Naive B cell (primary cell): ENCODE measurements around the gene CLPSL2. TPM values are rescaled to one million over a fixed set of nuclear protein-coding genes. Genes with fewer than 3 reads are reported as not detected.
A peak's percentile ranks its signal among the peaks of the same experiment; 100 is the strongest.
"Not testable (repeated sequence)": the region's sequence is repeated elsewhere in the genome, so short reads cannot be mapped to it uniquely, and the experiment has no call there.

Source experiments
- ATAC-seq, 2 donors: fragments of 150-1000 bp; cut with Tn5 transposase; 2 replicates each; pipeline ENCODE4 v1.10.0; 2021; ENCODE audit warnings: low read depth in 2 of 2, mild to moderate bottlenecking in 2 of 2, moderate library complexity in 2 of 2
- DNase-seq: peaks from one replicate; pipeline ENCODE4 v3.0.0; 2022
- H3K27ac Mint-ChIP-seq, 6 donors: one replicate each; pipeline ENCODE4 v1.8.0; 2020 to 2022; ENCODE audit warnings: mild to moderate bottlenecking in 6 of 6, mixed read lengths in 6 of 6, moderate library complexity in 5 of 6, inconsistent platforms in 2 of 6
- H3K27me3 Mint-ChIP-seq, 3 donors: one replicate each; pipeline ENCODE4 v1.8.0; 2021 to 2022; ENCODE audit warnings: mixed read lengths in 3 of 3, mild to moderate bottlenecking in 1 of 3
- H3K36me3 Mint-ChIP-seq, 2 donors: one replicate each; pipeline ENCODE4 v1.8.0; 2020 to 2022; ENCODE audit warnings: mixed read lengths in 2 of 2, inconsistent platforms in 1 of 2, mild to moderate bottlenecking in 1 of 2
- H3K4me1 Mint-ChIP-seq, 3 donors: one replicate each; pipeline ENCODE4 v1.8.0; 2020 to 2022; ENCODE audit warnings: mixed read lengths in 3 of 3, inconsistent platforms in 1 of 3, mild to moderate bottlenecking in 1 of 3, moderate library complexity in 1 of 3
- H3K4me3 Mint-ChIP-seq, 8 donors: one replicate each; pipeline ENCODE4 v1.8.0; 2020 to 2022; ENCODE audit warnings: mild to moderate bottlenecking in 8 of 8, mixed read lengths in 8 of 8, moderate library complexity in 8 of 8, inconsistent platforms in 2 of 8
- H3K9me3 Mint-ChIP-seq, 7 donors: one replicate each; pipeline ENCODE4 v1.8.0; 2020 to 2022; ENCODE audit warnings: mixed read lengths in 7 of 7, mild to moderate bottlenecking in 5 of 7, inconsistent platforms in 2 of 7, moderate library complexity in 1 of 7
- polyA plus RNA-seq, 6 donors: library from polyadenylated mRNA; unstranded; fragments of 300-500 nt; fragmentation: Illumina TruSeq; gene quantifications; one replicate each; pipeline ENCODE4 v1.2.3, GENCODE V29; 2021; ENCODE audit warnings: low read depth in 6 of 6

Gene CLPSL2
- not detected for polyA plus RNA-seq

GRCh38 chr6:35776364-35777215 lies at the start of gene CLPSL2:
Gene CLPSL2 (plus strand): TSS chr6:35776598. CDS start chr6:35776619, 21 bp downstream.
- DNase-seq: peak; percentile 39

GRCh38 chr6:35727231-35727934 lies 49.0 kb upstream of the CLPSL2 start:
- ATAC-seq (no peak), DNase-seq (no peak)
- Mint-ChIP-seq H3K4me1 (peaks cover 46 to 60% (median 55%) of the 10 kb centered on the region in 3 donors), H3K27me3 (peaks cover 4 to 18% (median 8%) of the 10 kb centered on the region in 3 donors), H3K9me3 (no peaks in the 10 kb centered on the region), H3K36me3 (no peaks in the 10 kb centered on the region), H3K27ac (peak overlapping the region in 4 of 6 donors; percentile 24 to 66 (median 58)), H3K4me3 (peak overlapping the region; percentile 64 to 91 (median 80))

More at GRCh38 chr6:35776364-35777215, at the start of gene CLPSL2:
- peak; percentile 81 to 85 for ATAC-seq
- H3K4me3 Mint-ChIP-seq: peak within 1 kb of the TSS; percentile 60 to 88 (median 82)
- H3K9me3 Mint-ChIP-seq: no peaks in the 10 kb centered on the region
- peak within 1 kb of the TSS in 3 of 6 donors; percentile 51 to 97 (median 68) for H3K27ac Mint-ChIP-seq
- peaks cover 15 to 26% (median 25%) of the 10 kb centered on the region in 3 donors for H3K4me1 Mint-ChIP-seq
- H3K27me3 Mint-ChIP-seq: peaks cover 4 to 32% (median 18%) of the 10 kb centered on the region in 3 donors
- no peaks in the 10 kb centered on the region for H3K36me3 Mint-ChIP-seq

- peaks cover 4 to 18% (median 8%) of the 10 kb centered on the region in 3 donors for H3K27me3 Mint-ChIP-seq
- H3K4me3 Mint-ChIP-seq: peak overlapping the region; percentile 81 to 90 (median 84)
- H3K9me3 Mint-ChIP-seq: no peaks in the 10 kb centered on the region
- ATAC-seq (peak; percentile 32 to 41), DNase-seq (peak; percentile 67)
- peaks cover 50 to 61% (median 58%) of the 10 kb centered on the region in 3 donors for H3K4me1 Mint-ChIP-seq
- no peaks in the 10 kb centered on the region for H3K36me3 Mint-ChIP-seq
- H3K27ac Mint-ChIP-seq: peak overlapping the region in 5 of 6 donors; percentile 10 to 93 (median 75)
Observed at GRCh38 chr6:35727935-35728682, 48.3 kb upstream of the CLPSL2 start.

- H3K4me3 Mint-ChIP-seq: peak overlapping the region; percentile 81 to 90 (median 84)
- peaks cover 0 to 18% (median 8%) of the 10 kb centered on the region in 3 donors for H3K27me3 Mint-ChIP-seq
- peaks cover 51 to 61% (median 57%) of the 10 kb centered on the region in 3 donors for H3K4me1 Mint-ChIP-seq
- DNase-seq: peak; percentile 33
- H3K27ac Mint-ChIP-seq: peak overlapping the region; percentile 7 to 95 (median 88)
- no peaks in the 10 kb centered on the region for H3K9me3 Mint-ChIP-seq
- no peaks in the 10 kb centered on the region for H3K36me3 Mint-ChIP-seq
- peak in 1 of 2 donors; percentile 13 for ATAC-seq
Observed at GRCh38 chr6:35728683-35729678, 47.4 kb upstream of the CLPSL2 start.

GRCh38 chr6:35729722-35730121 lies 46.7 kb upstream of the CLPSL2 start:
- ATAC-seq (no peak), DNase-seq (no peak)
- Mint-ChIP-seq H3K27ac (peak overlapping the region in 5 of 6 donors; percentile 7 to 95 (median 78)), H3K4me1 (peaks cover 51 to 61% (median 57%) of the 10 kb centered on the region in 3 donors), H3K4me3 (peak overlapping the region in 7 of 8 donors; percentile 17 to 90 (median 64)), H3K9me3 (no peaks in the 10 kb centered on the region), H3K36me3 (no peaks in the 10 kb centered on the region), H3K27me3 (peaks cover 0 to 18% (median 8%) of the 10 kb centered on the region in 3 donors)

- ATAC-seq: peak; percentile 1
Observed at GRCh38 chr6:35730745-35731413, 45.5 kb upstream of the CLPSL2 start.

DNA sequence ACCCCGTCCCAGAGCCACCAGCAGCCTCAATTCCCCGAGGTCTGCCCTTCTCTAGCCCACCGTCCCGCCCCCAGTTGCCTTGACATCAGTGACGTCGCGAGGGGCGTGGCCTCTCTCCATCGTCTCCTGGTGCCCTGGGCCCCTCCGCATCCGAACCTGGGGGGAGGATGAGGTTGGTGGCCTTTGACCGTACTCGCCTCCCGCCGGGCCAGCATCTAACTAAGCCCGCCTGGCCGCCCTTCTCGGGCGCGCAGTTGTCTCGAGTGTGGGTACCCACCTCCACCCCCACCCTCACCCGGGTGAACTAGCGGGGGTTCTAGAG lies 45.0 kb upstream of the CLPSL2 start:
- H3K4me3 Mint-ChIP-seq: peak overlapping the region; percentile 86 to 96 (median 93)
- ATAC-seq (peak; percentile 70), DNase-seq (peak; percentile 95)
- H3K4me1 Mint-ChIP-seq: peaks cover 53 to 73% (median 57%) of the 10 kb centered on the region in 3 donors
- peak overlapping the region; percentile 92 to 99 (median 97) for H3K27ac Mint-ChIP-seq
- peaks cover 0 to 6% (median 0%) of the 10 kb centered on the region in 3 donors for H3K27me3 Mint-ChIP-seq
- H3K36me3 Mint-ChIP-seq: no peaks in the 10 kb centered on the region
- no peaks in the 10 kb centered on the region for H3K9me3 Mint-ChIP-seq

More at GRCh38 chr6:35730745-35731413, 45.5 kb upstream of the CLPSL2 start:
- no peaks in the 10 kb centered on the region for H3K9me3 Mint-ChIP-seq
- H3K4me1 Mint-ChIP-seq: peaks cover 49 to 68% (median 56%) of the 10 kb centered on the region in 3 donors
- DNase-seq: no peak
- peaks cover 0 to 11% (median 0%) of the 10 kb centered on the region in 3 donors for H3K27me3 Mint-ChIP-seq
- no peaks in the 10 kb centered on the region for H3K36me3 Mint-ChIP-seq
- H3K27ac Mint-ChIP-seq: peak overlapping the region; percentile 36 to 97 (median 84)
- H3K4me3 Mint-ChIP-seq: peak overlapping the region; percentile 86 to 96 (median 93)

GRCh38 chr6:35731736-35732532 lies 44.5 kb upstream of the CLPSL2 start:
- ATAC-seq (peak; percentile 66 to 68), DNase-seq (peak; percentile 94)
- no peaks in the 10 kb centered on the region for H3K36me3 Mint-ChIP-seq
- peaks cover 0 to under 1% (median 0%) of the 10 kb centered on the region in 3 donors for H3K27me3 Mint-ChIP-seq
- H3K4me1 Mint-ChIP-seq: peaks cover 48 to 69% (median 55%) of the 10 kb centered on the region in 3 donors
- peak overlapping the region; percentile 86 to 96 (median 93) for H3K4me3 Mint-ChIP-seq
- peak overlapping the region; percentile 92 to 99 (median 97) for H3K27ac Mint-ChIP-seq
- H3K9me3 Mint-ChIP-seq: no peaks in the 10 kb centered on the region

DNA sequence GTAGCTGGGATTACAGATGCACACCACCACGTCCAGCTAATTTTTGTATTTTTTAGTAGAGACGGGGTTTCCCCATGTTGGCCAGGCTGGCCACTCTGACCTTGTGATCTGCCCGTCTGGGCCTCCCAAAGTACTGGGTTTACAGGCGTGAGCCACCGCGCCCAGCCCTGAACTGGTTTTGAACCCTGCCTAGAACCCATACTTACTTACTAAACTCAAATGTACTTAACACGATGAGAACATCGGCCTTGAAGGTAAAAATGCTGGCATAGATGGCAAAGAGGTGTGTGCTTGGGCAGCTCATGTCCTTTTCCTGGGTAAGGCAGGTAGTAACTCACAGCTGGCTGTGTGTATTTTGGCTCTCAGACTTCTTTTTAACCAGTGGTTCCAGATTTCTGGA lies 42.8 kb upstream of the CLPSL2 start:
- peak overlapping the region in 1 of 6 donors; percentile 60 for H3K27ac Mint-ChIP-seq
- peaks cover 41 to 65% (median 45%) of the 10 kb centered on the region in 3 donors for H3K4me1 Mint-ChIP-seq
- no peak for ATAC-seq
- H3K9me3 Mint-ChIP-seq: no peaks in the 10 kb centered on the region
- peak overlapping the region in 3 of 8 donors; percentile 33 to 90 (median 45) for H3K4me3 Mint-ChIP-seq
- no peak for DNase-seq
- H3K36me3 Mint-ChIP-seq: no peaks in the 10 kb centered on the region
- H3K27me3 Mint-ChIP-seq: no peaks in the 10 kb centered on the region

- Mint-ChIP-seq H3K4me3 (peak overlapping the region in 2 of 8 donors; percentile 63 to 90), H3K4me1 (peaks cover 35 to 59% (median 38%) of the 10 kb centered on the region in 3 donors), H3K27ac (peak overlapping the region in 2 of 6 donors; percentile 34 to 89)
- ATAC-seq, H3K9me3 Mint-ChIP-seq, H3K27me3 Mint-ChIP-seq, DNase-seq, H3K36me3 Mint-ChIP-seq: not testable (repeated sequence)
Observed at GRCh38 chr6:35734319-35734718, 42.1 kb upstream of the CLPSL2 start.

DNA sequence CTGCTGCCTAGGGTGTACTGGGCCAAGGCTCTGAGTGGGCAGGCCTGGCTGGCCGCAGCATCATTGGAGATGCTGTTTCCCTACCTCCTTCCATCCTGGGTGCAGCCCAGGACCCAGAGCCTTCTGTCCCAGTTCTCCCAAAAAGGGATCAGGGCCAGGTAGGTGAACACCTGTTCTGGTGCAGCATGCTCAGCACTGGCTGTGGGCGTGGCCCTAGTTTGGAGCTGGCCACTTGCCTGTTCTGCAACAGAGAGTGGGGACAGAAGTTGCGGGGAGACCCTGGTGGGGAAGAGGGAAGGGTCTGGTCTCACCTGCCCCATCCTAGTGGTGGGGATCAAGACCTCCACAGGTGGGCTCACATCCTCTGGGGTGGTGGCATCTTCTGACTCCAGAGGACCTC lies 40.9 kb upstream of the CLPSL2 start:
- Mint-ChIP-seq H3K4me3 (no peak overlapping the region), H3K27ac (no peak overlapping the region), H3K36me3 (no peaks in the 10 kb centered on the region), H3K4me1 (peaks cover 27 to 48% (median 29%) of the 10 kb centered on the region in 3 donors), H3K27me3 (no peaks in the 10 kb centered on the region), H3K9me3 (no peaks in the 10 kb centered on the region)
- DNase-seq (no peak), ATAC-seq (no peak)
